ENCODE measurements around the gene SLC25A20. TPM values are rescaled to one million over a fixed set of nuclear protein-coding genes. Genes with fewer than 3 reads are reported as not detected.
"Not testable (repeated sequence)": the region's sequence is repeated elsewhere in the genome, so short reads cannot be mapped to it uniquely, and the experiment has no call there.

The SLC25A20 gene
- total RNA-seq, 1 donor from 2014 or later = 94.1 TPM

DNA sequence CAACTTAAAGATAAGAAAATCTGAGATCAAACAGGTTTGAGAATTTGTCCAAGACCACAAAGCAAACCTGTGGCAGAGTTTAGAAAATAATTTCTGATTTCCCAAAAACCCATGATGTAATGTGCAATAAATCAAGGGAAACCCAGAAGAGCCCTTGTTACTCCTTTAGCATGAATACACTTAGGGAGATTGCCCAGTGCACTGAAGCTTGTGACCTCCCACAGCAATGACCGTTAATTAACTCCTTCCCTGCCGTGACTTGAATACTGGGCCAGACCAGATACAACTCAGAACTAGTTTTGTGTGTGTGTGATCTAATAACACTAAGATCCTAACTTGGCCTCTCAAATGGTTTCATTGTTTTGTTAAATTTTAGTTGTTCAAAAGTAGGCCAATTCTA lies 53.5 kb downstream of the SLC25A20 start:
- H3K4me1 ChIP-seq = peaks cover 35% of the 10 kb centered on the region
- TF ChIP-seq, protein P1, sequence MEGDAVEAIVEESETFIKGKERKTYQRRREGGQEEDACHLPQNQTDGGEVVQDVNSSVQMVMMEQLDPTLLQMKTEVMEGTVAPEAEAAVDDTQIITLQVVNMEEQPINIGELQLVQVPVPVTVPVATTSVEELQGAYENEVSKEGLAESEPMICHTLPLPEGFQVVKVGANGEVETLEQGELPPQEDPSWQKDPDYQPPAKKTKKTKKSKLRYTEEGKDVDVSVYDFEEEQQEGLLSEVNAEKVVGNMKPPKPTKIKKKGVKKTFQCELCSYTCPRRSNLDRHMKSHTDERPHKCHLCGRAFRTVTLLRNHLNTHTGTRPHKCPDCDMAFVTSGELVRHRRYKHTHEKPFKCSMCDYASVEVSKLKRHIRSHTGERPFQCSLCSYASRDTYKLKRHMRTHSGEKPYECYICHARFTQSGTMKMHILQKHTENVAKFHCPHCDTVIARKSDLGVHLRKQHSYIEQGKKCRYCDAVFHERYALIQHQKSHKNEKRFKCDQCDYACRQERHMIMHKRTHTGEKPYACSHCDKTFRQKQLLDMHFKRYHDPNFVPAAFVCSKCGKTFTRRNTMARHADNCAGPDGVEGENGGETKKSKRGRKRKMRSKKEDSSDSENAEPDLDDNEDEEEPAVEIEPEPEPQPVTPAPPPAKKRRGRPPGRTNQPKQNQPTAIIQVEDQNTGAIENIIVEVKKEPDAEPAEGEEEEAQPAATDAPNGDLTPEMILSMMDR (IDR thresholded peaks at IDR 0.05; ENCODE audit: borderline replicate concordance) = no peak
- no peak for DNase-seq
- H3K4me3 ChIP-seq = peak overlapping the region; percentile 99
- intact Hi-C loops (cut with micrococcal nuclease) = no loop called here
- no peaks in the 10 kb centered on the region for H3K36me3 ChIP-seq
- no peaks in the 10 kb centered on the region for H3K27me3 ChIP-seq (ENCODE audit: low read depth)
- H3K27ac ChIP-seq (replicated peaks) = no peak overlapping the region
- no peaks in the 10 kb centered on the region for H3K9me3 ChIP-seq (replicated peaks)

DNA sequence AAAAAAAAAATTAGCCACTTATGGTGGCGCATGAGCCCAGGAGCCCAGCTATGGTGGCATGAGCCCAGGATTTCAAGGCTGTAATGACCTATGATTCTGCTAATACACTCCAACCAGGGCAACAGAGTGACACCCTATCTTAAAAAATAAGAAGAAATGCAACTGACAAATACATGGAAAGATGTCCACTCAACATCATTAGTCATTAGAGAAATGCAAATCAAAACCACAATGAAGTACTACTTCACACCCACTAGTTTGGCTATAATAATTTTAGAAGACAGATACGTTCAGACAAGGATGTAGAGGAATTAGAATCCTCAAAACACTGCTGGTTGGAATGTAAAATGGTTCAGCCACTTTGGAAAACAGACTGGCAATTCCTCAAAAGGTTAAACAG lies 61.5 kb downstream of the SLC25A20 start:
- H3K36me3 ChIP-seq = peaks cover 6% of the 10 kb centered on the region
- no peak for DNase-seq
- no peaks in the 10 kb centered on the region for H3K27me3 ChIP-seq (ENCODE audit: low read depth)
- peaks cover 20% of the 10 kb centered on the region for H3K4me1 ChIP-seq
- TF ChIP-seq, protein P1 (IDR thresholded peaks at IDR 0.05; ENCODE audit: borderline replicate concordance) = no peak
- H3K9me3 ChIP-seq (replicated peaks) = no peaks in the 10 kb centered on the region
- intact Hi-C loops (cut with micrococcal nuclease) = no loop called here
- H3K4me3 ChIP-seq = no peak overlapping the region
- H3K27ac ChIP-seq (replicated peaks) = no peak overlapping the region

DNA sequence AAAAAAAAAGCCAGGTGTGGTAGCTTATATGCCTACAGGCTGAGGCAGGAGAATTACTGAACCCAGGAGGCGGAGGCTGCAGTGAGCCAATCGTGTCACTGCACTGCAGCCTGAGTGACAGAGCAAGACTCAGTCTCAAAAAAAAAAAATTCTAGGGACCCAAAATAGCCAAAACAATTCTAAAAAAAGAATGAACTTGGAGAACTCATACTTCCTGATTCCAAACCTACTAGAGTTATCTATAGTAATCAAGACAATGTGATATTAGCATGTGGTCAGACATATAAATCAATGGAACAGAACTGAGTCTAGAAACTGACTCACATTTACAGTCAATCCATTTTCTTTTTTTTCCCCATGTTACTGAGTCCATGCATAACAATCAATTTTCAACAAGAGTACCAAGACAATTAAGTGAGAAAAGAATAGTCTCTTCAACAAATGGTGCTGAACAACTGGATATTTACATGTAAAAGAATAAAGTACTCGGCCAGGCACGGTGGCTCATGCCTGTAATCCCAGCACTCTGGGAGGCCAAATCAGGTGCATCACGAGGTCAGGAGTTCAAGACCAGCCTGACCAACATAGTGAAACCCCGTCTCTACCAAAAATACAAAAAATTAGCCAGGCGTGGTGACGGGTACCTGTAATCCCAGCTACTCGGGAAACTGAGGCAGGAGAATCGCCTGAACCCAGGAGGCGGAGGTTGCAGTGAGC lies 62.9 kb downstream of the SLC25A20 start:
- intact Hi-C loops (cut with micrococcal nuclease) = no loop called here
- H3K4me1 ChIP-seq = peaks cover 29% of the 10 kb centered on the region
- H3K4me3 ChIP-seq = no peak overlapping the region
- TF ChIP-seq, protein P1 (IDR thresholded peaks at IDR 0.05; ENCODE audit: borderline replicate concordance) = no peak
- no peaks in the 10 kb centered on the region for H3K27me3 ChIP-seq (ENCODE audit: low read depth)
- DNase-seq = no peak
- no peaks in the 10 kb centered on the region for H3K9me3 ChIP-seq (replicated peaks)
- peaks cover 6% of the 10 kb centered on the region for H3K36me3 ChIP-seq
- no peak overlapping the region for H3K27ac ChIP-seq (replicated peaks)

DNA sequence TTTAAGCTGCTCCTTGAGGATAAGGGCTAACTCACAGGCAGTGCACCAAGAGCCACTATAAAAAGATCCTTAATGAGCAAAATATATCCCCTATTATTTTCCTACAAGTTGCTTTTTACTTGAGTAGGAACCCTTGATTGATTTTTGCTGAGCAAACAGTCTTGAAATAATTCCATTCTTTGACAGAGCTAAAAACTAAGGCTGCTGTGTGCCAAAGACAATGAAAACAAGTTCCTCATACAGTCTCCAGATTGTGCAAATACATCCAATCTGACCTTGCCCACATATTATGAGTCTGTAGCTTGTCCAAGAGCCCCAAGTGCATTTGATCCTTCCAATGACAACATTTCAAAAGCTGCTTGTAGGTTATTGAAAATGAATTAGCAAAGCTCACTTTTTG lies 66.0 kb downstream of the SLC25A20 start:
- H3K27me3 ChIP-seq (ENCODE audit: low read depth) = no peaks in the 10 kb centered on the region

DNA sequence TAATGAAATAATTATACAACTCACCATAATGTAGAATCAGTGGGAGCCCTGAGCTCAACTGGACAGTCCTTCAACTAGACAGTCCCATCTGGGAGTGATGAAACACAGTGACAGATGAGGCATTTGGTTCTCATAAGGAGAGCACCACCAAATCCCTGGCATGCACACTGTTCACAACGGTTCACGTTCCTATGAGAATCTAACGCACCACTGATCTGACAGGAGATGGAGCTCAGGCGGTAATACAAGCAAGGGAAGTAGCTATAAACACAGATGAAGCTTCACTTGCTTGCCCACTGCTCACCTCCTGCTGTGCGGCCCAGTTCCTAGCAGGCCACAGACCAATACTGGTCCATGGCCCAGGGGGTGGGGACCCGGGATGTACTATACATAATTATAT lies 68.0 kb downstream of the SLC25A20 start:
- no peak for DNase-seq
- H3K36me3 ChIP-seq = no peaks in the 10 kb centered on the region
- no peaks in the 10 kb centered on the region for H3K27me3 ChIP-seq (ENCODE audit: low read depth)
- TF ChIP-seq, protein P1 (IDR thresholded peaks at IDR 0.05; ENCODE audit: borderline replicate concordance) = no peak
- intact Hi-C loops (cut with micrococcal nuclease) = no loop called here
- no peak overlapping the region for H3K27ac ChIP-seq (replicated peaks)
- no peaks in the 10 kb centered on the region for H3K9me3 ChIP-seq (replicated peaks)
- H3K4me3 ChIP-seq = no peak overlapping the region
- H3K4me1 ChIP-seq = peaks cover 57% of the 10 kb centered on the region

More for the DNA sequence above, 66.0 kb downstream of the SLC25A20 start:
- H3K4me3 ChIP-seq = no peak overlapping the region
- no peaks in the 10 kb centered on the region for H3K9me3 ChIP-seq (replicated peaks)
- no peaks in the 10 kb centered on the region for H3K36me3 ChIP-seq
- DNase-seq = no peak
- intact Hi-C loops (cut with micrococcal nuclease) = no loop called here
- peaks cover 42% of the 10 kb centered on the region for H3K4me1 ChIP-seq
- TF ChIP-seq, protein P1 (IDR thresholded peaks at IDR 0.05; ENCODE audit: borderline replicate concordance) = no peak
- no peak overlapping the region for H3K27ac ChIP-seq (replicated peaks)

DNA sequence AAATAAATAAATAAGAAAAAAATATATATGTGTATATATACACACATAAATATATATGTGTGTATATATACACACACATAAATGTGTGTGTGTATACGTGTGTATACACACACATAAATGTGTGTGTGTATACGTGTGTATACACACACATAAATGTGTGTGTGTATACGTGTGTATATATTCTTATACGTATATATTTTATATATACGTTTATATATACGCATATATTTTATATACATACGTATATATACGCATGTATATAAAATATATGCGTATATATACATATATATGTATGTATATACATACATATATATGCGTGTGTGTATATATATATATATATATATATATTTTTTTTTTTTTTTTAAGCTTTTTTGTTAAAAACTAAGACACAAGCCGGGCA lies 69.2 kb downstream of the SLC25A20 start:
- DNase-seq; H3K9me3 ChIP-seq (replicated peaks); H3K4me3 ChIP-seq; H3K27ac ChIP-seq (replicated peaks); H3K27me3 ChIP-seq (ENCODE audit: low read depth); intact Hi-C loops (cut with micrococcal nuclease); H3K36me3 ChIP-seq: not testable (repeated sequence)
- peaks cover 48% of the 10 kb centered on the region for H3K4me1 ChIP-seq

DNA sequence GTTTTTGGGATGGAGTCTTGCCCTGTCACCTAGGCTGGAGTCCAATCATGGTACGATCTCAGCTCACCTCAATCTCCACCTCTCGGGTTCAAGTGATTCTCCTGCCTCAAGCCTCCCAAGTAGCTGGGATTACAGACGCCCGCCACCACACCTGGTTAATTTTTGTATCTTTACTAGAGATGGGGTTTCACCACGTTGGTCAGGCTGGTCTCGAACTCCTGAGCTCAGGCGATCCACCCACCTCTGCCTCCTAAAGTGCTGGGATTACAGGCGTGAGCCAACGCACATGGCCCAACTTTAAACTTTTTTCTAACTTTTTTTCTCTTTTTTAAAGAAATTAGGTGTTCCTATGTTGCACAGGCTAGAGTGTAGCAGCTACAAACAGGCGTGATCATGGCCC lies 70.8 kb downstream of the SLC25A20 start:
- H3K36me3 ChIP-seq; H3K27me3 ChIP-seq (ENCODE audit: low read depth); H3K27ac ChIP-seq (replicated peaks); H3K4me3 ChIP-seq; H3K9me3 ChIP-seq (replicated peaks); intact Hi-C loops (cut with micrococcal nuclease); DNase-seq: not testable (repeated sequence)
- peaks cover 48% of the 10 kb centered on the region for H3K4me1 ChIP-seq

All from left ventricle myocardium inferior (tissue), 1 donor.